Smooth muscle cell (in vitro differentiated cells): Measurements from ENCODE around the gene ASRGL1. TPM values are rescaled to one million over a fixed set of nuclear protein-coding genes. Genes with fewer than 3 reads are reported as not detected.
"Not testable (repeated sequence)": the region's sequence is repeated elsewhere in the genome, so short reads cannot be mapped to it uniquely, and the experiment has no call there.

Experiments
- DNase-seq: peaks from one replicate; lab custom pipeline; 2025; ENCODE audit not compliant: unreplicated experiment; lab: John Stamatoyannopoulos, UW
- H2AFZ ChIP-seq: fragments of 200-600 bp; sonication (generic); 2 replicates; pipeline ENCODE4 v1.6.0; 2016; ENCODE audit warnings: antibody characterized with exemption, low read depth, mild to moderate bottlenecking
- H3F3A ChIP-seq: fragments of 200-600 bp; sonication (generic); 2 replicates; pipeline ENCODE4 v1.6.0; 2017; ENCODE audit warnings: antibody characterized with exemption, low read depth
- H3K27ac ChIP-seq: fragments of 200-600 bp; sonication (generic); 2 replicates; pipeline ENCODE4 v1.5.1; 2016; ENCODE audit warnings: low read depth, mild to moderate bottlenecking
- H3K27me3 ChIP-seq: fragments of 200-600 bp; sonication (generic); 2 replicates; pipeline ENCODE4 v1.6.1; 2016; ENCODE audit warnings: low read depth, mild to moderate bottlenecking
- H3K36me3 ChIP-seq: fragments of 200-600 bp; sonication (generic); 2 replicates; pipeline ENCODE4 v1.5.1; 2016; ENCODE audit warnings: low read depth
- H3K4me1 ChIP-seq: fragments of 200-600 bp; sonication (generic); 2 replicates; pipeline ENCODE4 v1.5.1; 2016; ENCODE audit warnings: low read depth
- H3K4me2 ChIP-seq: fragments of 200-600 bp; sonication (generic); 2 replicates; pipeline ENCODE4 v1.6.0; 2016; ENCODE audit warnings: mild to moderate bottlenecking
- H3K4me3 ChIP-seq: fragments of 200-600 bp; sonication (generic); 2 replicates; pipeline ENCODE4 v1.5.1; 2016; ENCODE audit warnings: mild to moderate bottlenecking
- H3K79me2 ChIP-seq: fragments of 200-600 bp; sonication (generic); 2 replicates; pipeline ENCODE4 v1.6.0; 2016; ENCODE audit warnings: low read depth, mild to moderate bottlenecking
- H3K9ac ChIP-seq: fragments of 200-600 bp; sonication (generic); 2 replicates; pipeline ENCODE4 v1.6.0; 2016; ENCODE audit warnings: low read depth
- H3K9me3 ChIP-seq: fragments of 200-600 bp; sonication (generic); replicated peaks from 2 replicates; pipeline ENCODE4 v1.5.1; 2016; ENCODE audit warnings: low read depth
- H4K20me1 ChIP-seq: fragments of 200-600 bp; sonication (generic); 2 replicates; pipeline ENCODE4 v1.6.0; 2016; ENCODE audit warnings: low read depth
- CTCF ChIP-seq: fragments of 200-600 bp; sonication (generic); IDR thresholded peaks from 2 replicates; pipeline ENCODE4 v1.5.1; 2017; ENCODE audit warnings: borderline replicate concordance, mild to moderate bottlenecking, antibody characterized with exemption; ENCODE audit not compliant: insufficient read depth, poor library complexity, severe bottlenecking
- WGBS: methylation state at CpG from one replicate; pipeline ENCODE4 v1.1.7; 2016; ENCODE audit warnings: low lambda C conversion rate; 5-methylcytosine and 5-hydroxymethylcytosine counted together
- polyA plus RNA-seq: library from polyadenylated mRNA; unstranded; fragments of >200 nt; fragmentation: Nextera tagmentation; extraction: Ambion mirVana; gene quantifications from 2 replicates; pipeline ENCODE4 v1.2.1, GENCODE V29; 2016
- total RNA-seq: library from RNA; depleted of rRNA; stranded (reverse); fragments of >200 nt; gene quantifications from 2 replicates; pipeline ENCODE4 v1.2.3, GENCODE V29; 2014

Gene ASRGL1
- total and polyA plus RNA-seq, 2 experiments from 2014 or later: 0.97 to 1.4 TPM

GRCh38 chr11:62333768-62334167 lies 3.5 kb upstream of the ASRGL1 start:
- no peak overlapping the region for H2AFZ ChIP-seq
- H4K20me1 ChIP-seq: no peaks in the 10 kb centered on the region
- no peak for DNase-seq
- no peak for TF ChIP-seq CTCF
- H3K79me2 ChIP-seq: no peaks in the 10 kb centered on the region
- H3K9ac ChIP-seq: no peak overlapping the region
- WGBS: 91% methylated on average over 5 of the region's 5 CpGs
- no peaks in the 10 kb centered on the region for H3K9me3 ChIP-seq
- H3K36me3 ChIP-seq: no peaks in the 10 kb centered on the region
- no peak overlapping the region for H3K4me3 ChIP-seq
- no peak overlapping the region for H3K27ac ChIP-seq
- H3K4me1 ChIP-seq: peaks cover 4% of the 10 kb centered on the region
- no peaks in the 10 kb centered on the region for H3F3A ChIP-seq
- H3K4me2 ChIP-seq: no peak overlapping the region
- peaks cover 45% of the 10 kb centered on the region for H3K27me3 ChIP-seq

- 75% methylated on average over 19 of the region's 19 CpGs for WGBS
- not testable (repeated sequence) for H4K20me1 ChIP-seq, H3K9ac ChIP-seq
Measured at GRCh38 chr11:62336949-62337302, 322 bp upstream of the ASRGL1 start.

GRCh38 chr11:62338218-62338617 lies 970 bp downstream of the ASRGL1 start:
- no peak for DNase-seq
- no peak for TF ChIP-seq CTCF
- Histone ChIP-seq H3K27me3 (peaks cover 36% of the 10 kb centered on the region), H3K27ac (no peak overlapping the region), H3K36me3 (no peaks in the 10 kb centered on the region), H2AFZ (peak overlapping the region; percentile 92), H3K4me3 (peak overlapping the region; percentile 70), H3K79me2 (no peaks in the 10 kb centered on the region), H3K9me3 (no peaks in the 10 kb centered on the region), H4K20me1 (no peaks in the 10 kb centered on the region), H3K4me2 (peak overlapping the region; percentile 86), H3F3A (no peaks in the 10 kb centered on the region), H3K9ac (no peak overlapping the region), H3K4me1 (peaks cover 4% of the 10 kb centered on the region)
- WGBS: 52% methylated on average over 1 of the region's 1 CpG

More at GRCh38 chr11:62336949-62337302, 322 bp upstream of the ASRGL1 start:
- not testable (repeated sequence) for H3K36me3 ChIP-seq, H3F3A ChIP-seq, H3K4me1 ChIP-seq, H3K9me3 ChIP-seq, DNase-seq, H3K79me2 ChIP-seq, H3K27ac ChIP-seq
- Histone ChIP-seq H2AFZ (peak overlapping the region; percentile 92), H3K27me3 (peaks cover 43% of the 10 kb centered on the region), H3K4me3 (peak overlapping the region; percentile 70), H3K4me2 (peak overlapping the region; percentile 86)

- no peak overlapping the region for H3K4me2 ChIP-seq
- H3F3A ChIP-seq: no peaks in the 10 kb centered on the region
- H3K36me3 ChIP-seq: no peaks in the 10 kb centered on the region
- H3K9me3 ChIP-seq: no peaks in the 10 kb centered on the region
- peak; percentile 49 for TF ChIP-seq CTCF
- no peak overlapping the region for H3K27ac ChIP-seq
- WGBS: 79% methylated on average over 6 of the region's 6 CpGs
- no peak for DNase-seq
- no peak overlapping the region for H3K4me3 ChIP-seq
- no peaks in the 10 kb centered on the region for H3K79me2 ChIP-seq
- peaks cover 19% of the 10 kb centered on the region for H3K27me3 ChIP-seq
- H3K9ac ChIP-seq: no peak overlapping the region
- peaks cover 4% of the 10 kb centered on the region for H3K4me1 ChIP-seq
- no peaks in the 10 kb centered on the region for H4K20me1 ChIP-seq
- H2AFZ ChIP-seq: no peak overlapping the region
Measured at GRCh38 chr11:62340269-62340901, 3.1 kb downstream of the ASRGL1 start.
